Astrocyte of the cerebellum (primary cell): ENCODE measurements around the gene KIDINS220.
A peak's percentile ranks its signal among the peaks of the same experiment; 100 is the strongest.

ENCODE experiments used
- DNase-seq: peaks from one replicate; pipeline ENCODE4 v3.0.0-alpha.2; 2011; ENCODE audit warnings: low read depth
- H3K4me3 ChIP-seq: 2 replicates; pipeline ENCODE4 v1.5.1; 2011; ENCODE audit warnings: mild to moderate bottlenecking, low read depth, low read length, moderate library complexity
- CTCF ChIP-seq: IDR thresholded peaks from 2 replicates; pipeline ENCODE4 v1.5.1; 2012; ENCODE audit warnings: low read length, low read depth, moderate library complexity, mild to moderate bottlenecking; ENCODE audit errors: missing control alignments
- in situ Hi-C: cut with HindIII; loops from 2 replicates; pipeline ENCODE4 v1.10.0; 2017; ENCODE audit warnings: low sequenced_read_pairs

Gene KIDINS220

GRCh38 chr2:8836971-8837794, at the start of gene KIDINS220:
KIDINS220 (minus strand) TSS chr2:8837613; CDS start chr2:8827093, 10,520 bp downstream.
- DNase-seq = peak; percentile 44
- in situ Hi-C loops = no loop called here
- TF ChIP-seq CTCF = no peak
- H3K4me3 ChIP-seq = peak within 1 kb of the TSS; percentile 92

DNA sequence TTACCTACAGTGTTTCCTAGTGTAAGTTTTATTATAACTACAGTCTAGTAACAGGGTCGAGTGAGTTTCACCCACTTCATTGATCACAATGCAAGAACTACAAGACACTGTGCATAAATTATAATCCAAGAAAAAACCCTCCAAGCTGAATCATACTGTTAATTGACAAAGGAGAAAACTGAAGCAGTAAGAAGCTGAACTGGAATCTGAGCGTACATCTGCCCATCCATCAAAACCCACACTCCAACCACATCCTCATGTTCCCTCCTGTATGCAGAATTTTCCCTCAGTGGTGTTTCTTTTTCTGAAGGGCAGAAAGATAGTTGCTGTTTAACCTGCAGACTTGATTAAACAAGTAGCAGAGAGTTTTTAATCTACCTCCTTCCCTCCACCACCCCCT, 49.5 kb upstream of the KIDINS220 start:
- DNase-seq = no peak
- in situ Hi-C loops = no loop called here
- H3K4me3 ChIP-seq = no peak overlapping the region
- TF ChIP-seq CTCF = no peak

GRCh38 chr2:8886202-8886518, 48.7 kb upstream of the KIDINS220 start:
- H3K4me3 ChIP-seq = no peak overlapping the region
- no peak for TF ChIP-seq CTCF
- in situ Hi-C loops = no loop called here
- DNase-seq = no peak

GRCh38 chr2:8885449-8886201, 48.2 kb upstream of the KIDINS220 start:
- H3K4me3 ChIP-seq = no peak overlapping the region
- TF ChIP-seq CTCF = no peak
- in situ Hi-C loops = no loop called here
- no peak for DNase-seq

DNA sequence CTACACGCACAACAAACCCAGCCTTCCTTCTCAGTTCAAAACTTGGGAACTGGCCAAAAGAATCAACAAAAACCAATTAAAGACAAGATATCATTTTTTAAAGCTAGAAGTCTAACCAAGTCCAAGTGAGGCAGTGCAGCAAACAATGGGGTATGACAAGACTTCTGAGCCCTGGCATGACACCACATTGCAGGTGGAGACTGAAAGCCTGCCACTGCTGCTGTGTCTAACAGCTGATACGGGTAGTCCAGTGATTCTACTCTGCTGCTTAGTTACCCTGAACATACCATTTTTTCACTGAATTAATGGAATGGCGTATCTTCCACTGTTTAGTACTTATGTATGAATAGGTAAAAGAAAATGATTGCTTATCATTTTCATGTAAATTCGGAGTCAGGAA, 47.4 kb upstream of the KIDINS220 start:
- TF ChIP-seq CTCF = no peak
- no peak overlapping the region for H3K4me3 ChIP-seq
- DNase-seq = no peak
- in situ Hi-C loops = no loop called here

GRCh38 chr2:8882094-8882493, 44.7 kb upstream of the KIDINS220 start:
- in situ Hi-C loops = no loop called here
- TF ChIP-seq CTCF = peak; percentile 30
- H3K4me3 ChIP-seq = no peak overlapping the region
- no peak for DNase-seq
